Progenitor cell of endocrine pancreas (in vitro differentiated cells): ENCODE results near the gene USP32. TPM values are rescaled to one million over a fixed set of nuclear protein-coding genes. Genes with fewer than 3 reads are reported as not detected.

Source experiments
- DNase-seq: peaks from one replicate; pipeline ENCODE4 v3.0.0; 2021; ENCODE audit warnings: low spot score; ENCODE audit not compliant: unreplicated experiment
- H3K27ac Mint-ChIP-seq: 2 replicates; pipeline ENCODE4 v1.8.0; 2021; ENCODE audit warnings: mild to moderate bottlenecking, moderate library complexity, mixed read lengths
- H3K27me3 Mint-ChIP-seq: 2 replicates; pipeline ENCODE4 v1.8.0; 2021; ENCODE audit warnings: mixed read lengths
- H3K36me3 Mint-ChIP-seq: 2 replicates; pipeline ENCODE4 v1.8.0; 2022; ENCODE audit warnings: mixed read lengths; ENCODE audit not compliant: insufficient read depth
- H3K4me1 Mint-ChIP-seq: 2 replicates; pipeline ENCODE4 v1.8.0; 2021; ENCODE audit warnings: low read depth, mixed read lengths
- H3K4me3 Mint-ChIP-seq: 2 replicates; pipeline ENCODE4 v1.8.0; 2021; ENCODE audit warnings: low read depth, mild to moderate bottlenecking, moderate library complexity, mixed read lengths
- H3K9me3 Mint-ChIP-seq: 2 replicates; pipeline ENCODE4 v1.8.0; 2021; ENCODE audit warnings: low read depth, mixed read lengths
- CTCF ChIP-seq: fragments of 200-600 bp; sonication (generic); IDR thresholded peaks from one replicate; pipeline ENCODE4 v1.5.0; 2021; ENCODE audit warnings: antibody characterized with exemption, mild to moderate bottlenecking; ENCODE audit not compliant: unreplicated experiment
- total RNA-seq: library from RNA; stranded (reverse); gene quantifications from 2 replicates; pipeline ENCODE4 v1.2.1, GENCODE V29; 2021

USP32 gene
- total RNA-seq, 1 donor from 2014 or later, result 42.7 TPM

GRCh38 chr17:60362329-60362728 lies 29.6 kb downstream of the USP32 start:
- no peak for DNase-seq
- Mint-ChIP-seq H3K9me3 (no peaks in the 10 kb centered on the region), H3K27ac (no peak overlapping the region), H3K36me3 (peaks cover 1% of the 10 kb centered on the region), H3K4me1 (no peaks in the 10 kb centered on the region), H3K27me3 (no peaks in the 10 kb centered on the region), H3K4me3 (no peak overlapping the region)
- no peak for TF ChIP-seq CTCF

- no peaks in the 10 kb centered on the region for H3K9me3 Mint-ChIP-seq
- H3K27ac Mint-ChIP-seq, result no peak overlapping the region
- no peak for DNase-seq
- H3K27me3 Mint-ChIP-seq, result no peaks in the 10 kb centered on the region
- no peaks in the 10 kb centered on the region for H3K4me1 Mint-ChIP-seq
- no peak overlapping the region for H3K4me3 Mint-ChIP-seq
- no peak for TF ChIP-seq CTCF
- H3K36me3 Mint-ChIP-seq, result no peaks in the 10 kb centered on the region
Observed at GRCh38 chr17:60361889-60362288, 30.0 kb downstream of the USP32 start.

GRCh38 chr17:60359415-60359814 lies 32.5 kb downstream of the USP32 start:
- H3K27me3 Mint-ChIP-seq, result no peaks in the 10 kb centered on the region
- no peak overlapping the region for H3K4me3 Mint-ChIP-seq
- no peak overlapping the region for H3K27ac Mint-ChIP-seq
- DNase-seq, result no peak
- TF ChIP-seq CTCF, result no peak
- H3K36me3 Mint-ChIP-seq, result no peaks in the 10 kb centered on the region
- H3K9me3 Mint-ChIP-seq, result peaks cover 4% of the 10 kb centered on the region
- peaks cover 12% of the 10 kb centered on the region for H3K4me1 Mint-ChIP-seq

GRCh38 chr17:60358606-60359225 lies 33.2 kb downstream of the USP32 start:
- Mint-ChIP-seq H3K27me3 (no peaks in the 10 kb centered on the region), H3K4me1 (peaks cover 14% of the 10 kb centered on the region), H3K9me3 (peaks cover 4% of the 10 kb centered on the region), H3K4me3 (no peak overlapping the region), H3K27ac (no peak overlapping the region), H3K36me3 (no peaks in the 10 kb centered on the region)
- no peak for TF ChIP-seq CTCF
- no peak for DNase-seq

- no peak for TF ChIP-seq CTCF
- H3K27ac Mint-ChIP-seq, result no peak overlapping the region
Observed at GRCh38 chr17:60356940-60357339, 35.0 kb downstream of the USP32 start.

More at GRCh38 chr17:60356940-60357339, 35.0 kb downstream of the USP32 start:
- peaks cover 2% of the 10 kb centered on the region for H3K36me3 Mint-ChIP-seq
- no peaks in the 10 kb centered on the region for H3K27me3 Mint-ChIP-seq
- no peak overlapping the region for H3K4me3 Mint-ChIP-seq
- peaks cover 14% of the 10 kb centered on the region for H3K4me1 Mint-ChIP-seq
- peaks cover 4% of the 10 kb centered on the region for H3K9me3 Mint-ChIP-seq
- no peak for DNase-seq
